CD4-positive, alpha-beta T cell (primary cell): ENCODE data around the gene AMBRA1. TPM values are rescaled to one million over a fixed set of nuclear protein-coding genes. Genes with fewer than 3 reads are reported as not detected.

Experiments
- ATAC-seq: fragments of 200-7000 bp; cut with Tn5 transposase; one replicate; pipeline ENCODE4 v1.10.0; 2022; ENCODE audit warnings: mild to moderate bottlenecking; ENCODE audit not compliant: poor library complexity
- CTCF ChIA-PET: fragments of 350-600 bp; sonication (Branson Sonifier 250); formaldehyde crosslinking; loops from one replicate; lab custom pipeline; 2021; ENCODE audit warnings: antibody characterized with exemption, inconsistent platforms; lab: Charles Lee
- POLR2A ChIA-PET: fragments of 350-600 bp; sonication (Branson Sonifier 250); formaldehyde crosslinking; loops from one replicate; lab custom pipeline; 2021; ENCODE audit warnings: antibody characterized with exemption, inconsistent platforms; lab: Charles Lee
- DNase-seq, 14 experiments: peaks; one replicate each; pipeline ENCODE4 v3.0.0-alpha.2; 2013 to 2020; ENCODE audit warnings: mixed read lengths in 2 of 14
- H3K27ac ChIP-seq, 2 donors: one replicate each; pipeline versions ENCODE4 v1.5.1 to v1.7.0; 2013; ENCODE audit warnings: low read length in 2 of 2, low read depth in 1 of 2, mild to moderate bottlenecking in 1 of 2
- H3K27me3 ChIP-seq, 2 experiments: 1 replicate in 1 of 2; 2 replicates in 1 of 2; pipeline versions ENCODE4 v1.6.1 to v1.7.0; 2013; ENCODE audit warnings: low read length in 2 of 2, control low read depth in 1 of 2, mild to moderate bottlenecking in 1 of 2, moderate library complexity in 1 of 2; ENCODE audit not compliant: insufficient read depth in 2 of 2, control insufficient read depth in 1 of 2
- H3K36me3 ChIP-seq: one replicate; pipeline ENCODE4 v1.6.1; 2013; ENCODE audit warnings: low read length, control low read depth; ENCODE audit not compliant: insufficient read depth
- H3K4me1 ChIP-seq: one replicate; pipeline ENCODE4 v1.6.1; 2013; ENCODE audit warnings: low read length, control low read depth; ENCODE audit not compliant: insufficient read depth
- H3K4me3 ChIP-seq: one replicate; pipeline ENCODE4 v1.5.1; 2013; ENCODE audit warnings: mild to moderate bottlenecking, low read length, moderate library complexity
- H3K9me3 ChIP-seq, 2 experiments: 1 replicate in 1 of 2; 2 replicates in 1 of 2; pipeline versions ENCODE4 v1.6.1 to v1.7.0; 2013; ENCODE audit warnings: low read length in 2 of 2, mild to moderate bottlenecking in 2 of 2, control low read depth in 1 of 2, moderate library complexity in 1 of 2; ENCODE audit not compliant: control insufficient read depth in 1 of 2, insufficient read depth in 1 of 2
- H3K27ac Mint-ChIP-seq: one replicate; pipeline ENCODE4 v1.8.0; 2020; ENCODE audit warnings: mixed read lengths
- H3K27me3 Mint-ChIP-seq: one replicate; pipeline ENCODE4 v1.8.0; 2021; ENCODE audit warnings: mixed read lengths
- H3K36me3 Mint-ChIP-seq: one replicate; pipeline ENCODE4 v1.8.0; 2021; ENCODE audit warnings: low read depth, mixed read lengths
- H3K4me1 Mint-ChIP-seq: one replicate; pipeline ENCODE4 v1.8.0; 2021; ENCODE audit warnings: low read depth, mixed read lengths
- H3K4me3 Mint-ChIP-seq: one replicate; pipeline ENCODE4 v1.8.0; 2020; ENCODE audit warnings: mild to moderate bottlenecking, mixed read lengths
- H3K9me3 Mint-ChIP-seq: one replicate; pipeline ENCODE4 v1.8.0; 2020; ENCODE audit warnings: mixed read lengths
- intact Hi-C, 2 experiments: fragments of 100-400 bp; cut with DNase I in 1 of 2; cut with micrococcal nuclease in 1 of 2; formaldehyde crosslinking; loops; one replicate each; pipeline versions ENCODE4 v1.15.1 to v1.9.0; 2023 to 2025; cut with DNase I, micrococcal nuclease
- total RNA-seq, 174 experiments: library from RNA in 2 of 174; stranded (reverse) in 2 of 174; gene quantifications; one replicate each; pipeline ENCODE4 v1.2.3 and lab custom pipeline; 2021 to 2026
- TF ChIP-seq, protein P1 (sequence below): fragments of 200-600 bp; IDR thresholded peaks from one replicate; pipeline ENCODE4 v1.8.0; 2022; ENCODE audit warnings: antibody characterized with exemption, mild to moderate bottlenecking

Gene AMBRA1
- total RNA-seq, 2 experiments from 2014 or later = 29.4 to 31.9 TPM

DNA sequence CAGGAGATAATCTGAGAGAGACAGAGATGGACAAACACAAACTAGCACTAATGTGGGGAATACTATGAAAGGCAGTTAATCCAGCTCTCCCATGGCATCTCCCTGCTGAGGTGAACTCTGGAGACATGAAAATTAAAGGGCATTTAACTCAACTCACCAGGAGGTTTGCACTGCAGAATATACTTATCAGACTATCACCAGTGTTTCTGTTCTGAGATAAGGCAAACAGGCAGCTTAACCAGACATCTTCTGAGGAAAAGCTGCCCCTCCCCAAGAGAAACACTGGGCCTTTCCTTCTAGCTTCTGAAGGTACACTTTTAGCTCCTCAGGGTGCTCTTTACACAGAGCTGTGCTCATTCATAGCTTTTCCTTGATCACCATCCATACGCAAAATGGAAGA, 85.5 kb downstream of the AMBRA1 start:
- CTCF ChIA-PET = no interaction called here
- ATAC-seq = no peak
- no peak overlapping the region for H3K4me3 Mint-ChIP-seq

DNA sequence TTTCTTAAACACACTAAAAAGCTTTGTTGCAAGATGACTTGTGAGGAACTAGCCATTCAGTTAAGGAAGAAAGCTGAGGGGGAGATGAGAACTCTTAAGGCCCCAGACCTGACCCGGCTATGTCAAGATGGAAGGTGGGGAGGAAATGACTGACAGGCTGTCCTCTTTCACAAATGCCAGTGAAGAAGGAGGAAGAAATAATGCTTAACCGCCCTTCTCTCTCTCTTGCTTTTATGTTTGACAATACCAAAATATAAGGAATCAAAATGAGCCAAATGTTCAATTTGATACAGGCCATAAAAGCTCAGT, 87.4 kb downstream of the AMBRA1 start:
- DNase-seq = no peak
- H3K9me3 Mint-ChIP-seq = no peaks in the 10 kb centered on the region
- no peak overlapping the region for H3K4me3 Mint-ChIP-seq
- H3K27me3 Mint-ChIP-seq = no peaks in the 10 kb centered on the region
- no peak for ATAC-seq
- H3K27me3 ChIP-seq = no peaks in the 10 kb centered on the region
- H3K27ac Mint-ChIP-seq = no peak overlapping the region
- CTCF ChIA-PET = no interaction called here
- POLR2A ChIA-PET = no interaction called here
- H3K4me3 ChIP-seq = no peak overlapping the region
- intact Hi-C loops = no loop called here
- no peaks in the 10 kb centered on the region for H3K9me3 ChIP-seq
- H3K27ac ChIP-seq = no peak overlapping the region
- TF ChIP-seq, protein P1, sequence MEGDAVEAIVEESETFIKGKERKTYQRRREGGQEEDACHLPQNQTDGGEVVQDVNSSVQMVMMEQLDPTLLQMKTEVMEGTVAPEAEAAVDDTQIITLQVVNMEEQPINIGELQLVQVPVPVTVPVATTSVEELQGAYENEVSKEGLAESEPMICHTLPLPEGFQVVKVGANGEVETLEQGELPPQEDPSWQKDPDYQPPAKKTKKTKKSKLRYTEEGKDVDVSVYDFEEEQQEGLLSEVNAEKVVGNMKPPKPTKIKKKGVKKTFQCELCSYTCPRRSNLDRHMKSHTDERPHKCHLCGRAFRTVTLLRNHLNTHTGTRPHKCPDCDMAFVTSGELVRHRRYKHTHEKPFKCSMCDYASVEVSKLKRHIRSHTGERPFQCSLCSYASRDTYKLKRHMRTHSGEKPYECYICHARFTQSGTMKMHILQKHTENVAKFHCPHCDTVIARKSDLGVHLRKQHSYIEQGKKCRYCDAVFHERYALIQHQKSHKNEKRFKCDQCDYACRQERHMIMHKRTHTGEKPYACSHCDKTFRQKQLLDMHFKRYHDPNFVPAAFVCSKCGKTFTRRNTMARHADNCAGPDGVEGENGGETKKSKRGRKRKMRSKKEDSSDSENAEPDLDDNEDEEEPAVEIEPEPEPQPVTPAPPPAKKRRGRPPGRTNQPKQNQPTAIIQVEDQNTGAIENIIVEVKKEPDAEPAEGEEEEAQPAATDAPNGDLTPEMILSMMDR = no peak
- peaks cover 5% of the 10 kb centered on the region for H3K4me1 Mint-ChIP-seq
- H3K36me3 Mint-ChIP-seq = peaks cover 78% of the 10 kb centered on the region
- peaks cover 49% of the 10 kb centered on the region for H3K36me3 ChIP-seq
- H3K4me1 ChIP-seq = no peaks in the 10 kb centered on the region

More for the DNA sequence above, 85.5 kb downstream of the AMBRA1 start:
- H3K27me3 ChIP-seq = no peaks in the 10 kb centered on the region
- no peak for DNase-seq
- H3K27ac ChIP-seq = no peak overlapping the region
- H3K36me3 ChIP-seq = peaks cover 52% of the 10 kb centered on the region
- no peak overlapping the region for H3K27ac Mint-ChIP-seq
- H3K4me3 ChIP-seq = no peak overlapping the region
- POLR2A ChIA-PET = no interaction called here
- H3K4me1 ChIP-seq = no peaks in the 10 kb centered on the region
- H3K4me1 Mint-ChIP-seq = peaks cover 5% of the 10 kb centered on the region
- H3K27me3 Mint-ChIP-seq = no peaks in the 10 kb centered on the region
- no peaks in the 10 kb centered on the region for H3K9me3 ChIP-seq
- H3K36me3 Mint-ChIP-seq = peaks cover 81% of the 10 kb centered on the region
- TF ChIP-seq, protein P1 = no peak
- no peaks in the 10 kb centered on the region for H3K9me3 Mint-ChIP-seq
- intact Hi-C loops = no loop called here

DNA sequence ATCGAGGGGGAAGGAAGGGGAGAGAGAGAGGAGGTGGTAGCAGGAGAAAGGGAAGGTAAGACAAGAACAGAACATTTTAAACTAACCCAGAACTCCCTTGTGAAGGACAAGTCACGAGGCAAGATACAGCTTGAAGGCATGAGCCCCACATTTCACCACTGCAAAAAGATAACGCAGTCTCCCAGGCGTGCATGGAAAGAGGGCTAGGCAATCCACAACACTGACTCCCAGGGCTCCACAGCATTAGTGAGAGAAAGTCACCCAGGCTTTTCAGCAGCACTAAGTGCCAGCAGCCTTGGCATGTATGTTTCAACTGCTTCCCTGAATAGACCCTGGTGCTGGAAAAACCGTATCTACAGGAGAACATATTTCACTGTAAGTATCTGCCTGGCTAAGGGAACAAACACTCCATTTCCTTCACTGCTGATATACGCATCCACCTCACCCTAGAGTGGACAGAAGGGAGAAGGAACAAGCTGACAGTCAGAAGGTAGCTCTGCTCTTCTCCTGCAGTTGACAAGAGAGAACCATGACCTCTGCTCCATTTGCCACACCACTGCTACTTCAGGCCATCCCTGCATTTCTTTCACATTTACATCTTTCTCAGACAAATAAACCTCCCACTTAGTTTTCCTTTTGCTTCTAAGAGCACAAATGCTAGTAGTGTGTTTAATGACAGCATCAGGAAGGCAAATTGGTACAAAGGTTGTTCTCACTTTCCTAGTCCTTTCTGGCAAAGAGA, 87.9 kb downstream of the AMBRA1 start:
- Histone ChIP-seq H3K27me3 (no peaks in the 10 kb centered on the region), H3K4me1 (no peaks in the 10 kb centered on the region), H3K4me3 (no peak overlapping the region), H3K36me3 (peaks cover 52% of the 10 kb centered on the region), H3K9me3 (no peaks in the 10 kb centered on the region), H3K27ac (no peak overlapping the region)
- TF ChIP-seq, protein P1 = no peak
- ATAC-seq (no peak), DNase-seq (no peak)
- peaks cover 79% of the 10 kb centered on the region for H3K36me3 Mint-ChIP-seq
- POLR2A ChIA-PET = no interaction called here
- intact Hi-C loops = no loop called here
- H3K4me1 Mint-ChIP-seq = peaks cover 5% of the 10 kb centered on the region
- CTCF ChIA-PET = interaction anchor here (0.7 kb wide), 1 partner anchor 11 kb away, joined by 3 read pairs; no protein-coding TSS in a partner anchor
- no peak overlapping the region for H3K27ac Mint-ChIP-seq
- H3K9me3 Mint-ChIP-seq = no peaks in the 10 kb centered on the region
- H3K27me3 Mint-ChIP-seq = no peaks in the 10 kb centered on the region
- H3K4me3 Mint-ChIP-seq = no peak overlapping the region
